ENCODE data around the gene SLC19A1. TPM values are rescaled to one million over a fixed set of nuclear protein-coding genes. Genes with fewer than 3 reads are reported as not detected.

Gene SLC19A1
- polyA plus RNA-seq, 1 experiment, result 8.1 TPM

DNA sequence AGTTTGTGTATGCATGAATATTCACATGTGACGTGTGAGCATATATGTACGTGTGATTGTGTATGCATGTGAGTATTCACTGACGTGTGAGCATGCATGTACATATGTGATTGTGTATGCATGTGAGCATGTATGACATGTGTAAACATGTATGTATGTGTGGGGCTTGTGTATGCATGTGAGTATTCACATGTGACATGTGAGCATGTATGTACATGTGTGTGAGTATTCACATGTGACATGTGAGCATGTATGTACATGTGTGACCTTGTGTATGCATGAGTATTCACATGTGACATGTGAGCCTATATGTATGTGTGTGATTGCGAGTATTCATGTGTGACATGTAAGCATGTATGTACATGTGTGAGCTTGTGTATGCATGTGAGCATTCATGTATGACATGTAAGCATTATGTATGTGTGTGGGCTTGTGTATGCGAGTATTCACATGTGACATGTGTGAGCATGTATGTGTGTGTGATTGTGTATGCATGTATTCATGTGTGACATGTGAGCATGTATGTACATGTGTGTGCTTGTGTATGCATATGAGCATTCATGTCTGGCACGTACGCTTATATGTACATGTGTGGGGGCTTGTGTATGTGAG lies 89.4 kb downstream of the SLC19A1 start:
- no peaks in the 10 kb centered on the region for H3K27me3 ChIP-seq (ENCODE audit: control insufficient read depth, insufficient read depth, low read length)
- TF ChIP-seq, protein P1, sequence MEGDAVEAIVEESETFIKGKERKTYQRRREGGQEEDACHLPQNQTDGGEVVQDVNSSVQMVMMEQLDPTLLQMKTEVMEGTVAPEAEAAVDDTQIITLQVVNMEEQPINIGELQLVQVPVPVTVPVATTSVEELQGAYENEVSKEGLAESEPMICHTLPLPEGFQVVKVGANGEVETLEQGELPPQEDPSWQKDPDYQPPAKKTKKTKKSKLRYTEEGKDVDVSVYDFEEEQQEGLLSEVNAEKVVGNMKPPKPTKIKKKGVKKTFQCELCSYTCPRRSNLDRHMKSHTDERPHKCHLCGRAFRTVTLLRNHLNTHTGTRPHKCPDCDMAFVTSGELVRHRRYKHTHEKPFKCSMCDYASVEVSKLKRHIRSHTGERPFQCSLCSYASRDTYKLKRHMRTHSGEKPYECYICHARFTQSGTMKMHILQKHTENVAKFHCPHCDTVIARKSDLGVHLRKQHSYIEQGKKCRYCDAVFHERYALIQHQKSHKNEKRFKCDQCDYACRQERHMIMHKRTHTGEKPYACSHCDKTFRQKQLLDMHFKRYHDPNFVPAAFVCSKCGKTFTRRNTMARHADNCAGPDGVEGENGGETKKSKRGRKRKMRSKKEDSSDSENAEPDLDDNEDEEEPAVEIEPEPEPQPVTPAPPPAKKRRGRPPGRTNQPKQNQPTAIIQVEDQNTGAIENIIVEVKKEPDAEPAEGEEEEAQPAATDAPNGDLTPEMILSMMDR (IDR thresholded peaks at IDR 0.05; ENCODE audit: insufficient read depth, low read depth, low read length), result no peak
- DNase-seq (ENCODE audit: low read depth), result no peak
- ChIA-PET POLR2A (no interaction called here), CTCF (interaction anchor here (0.6 to 4.4 kb wide), 4 partner anchors 12 to 312 kb away, joined by 3 to 18 read pairs (median 8); no protein-coding TSS in a partner anchor)
- no peaks in the 10 kb centered on the region; the same call in 1 of the 2 replicates for H3K36me3 ChIP-seq (ENCODE audit: control insufficient read depth, insufficient read depth, low read length)
- H3K4me3 ChIP-seq (ENCODE audit: low read depth, low read length), result no peak overlapping the region

DNA sequence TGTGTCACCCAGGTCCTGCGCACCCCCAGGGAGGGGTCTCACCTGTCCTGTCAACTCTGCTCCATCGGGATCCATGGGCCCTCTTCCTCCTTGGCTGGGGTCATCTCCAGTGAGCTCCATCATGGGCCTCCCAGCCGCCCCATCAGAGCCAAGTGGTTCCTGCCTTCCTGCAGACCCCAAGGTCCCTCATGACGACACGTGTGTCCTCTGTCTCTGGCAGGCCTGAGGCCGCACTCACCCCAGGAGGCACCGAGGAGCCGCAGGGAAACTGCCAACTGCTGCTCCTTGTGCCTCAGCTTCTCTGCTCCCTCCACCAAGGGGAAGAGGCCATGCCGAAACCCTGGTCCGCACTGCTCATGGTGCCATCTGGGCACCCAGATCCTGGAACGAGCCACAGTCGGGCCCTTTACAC lies 90.5 kb downstream of the SLC19A1 start:
- DNase-seq (ENCODE audit: low read depth), result no peak
- Histone ChIP-seq H3K36me3 (ENCODE audit: control insufficient read depth, insufficient read depth, low read length) (no peaks in the 10 kb centered on the region; the same call in 1 of the 2 replicates), H3K4me3 (ENCODE audit: low read depth, low read length) (no peak overlapping the region), H3K27me3 (ENCODE audit: control insufficient read depth, insufficient read depth, low read length) (no peaks in the 10 kb centered on the region)
- TF ChIP-seq, protein P1 (IDR thresholded peaks at IDR 0.05; ENCODE audit: insufficient read depth, low read depth, low read length), result no peak
- ChIA-PET CTCF (interaction anchor here (4.4 kb wide), 1 partner anchor 11 kb away, joined by 18 read pairs; no protein-coding TSS in a partner anchor), POLR2A (no interaction called here)

DNA sequence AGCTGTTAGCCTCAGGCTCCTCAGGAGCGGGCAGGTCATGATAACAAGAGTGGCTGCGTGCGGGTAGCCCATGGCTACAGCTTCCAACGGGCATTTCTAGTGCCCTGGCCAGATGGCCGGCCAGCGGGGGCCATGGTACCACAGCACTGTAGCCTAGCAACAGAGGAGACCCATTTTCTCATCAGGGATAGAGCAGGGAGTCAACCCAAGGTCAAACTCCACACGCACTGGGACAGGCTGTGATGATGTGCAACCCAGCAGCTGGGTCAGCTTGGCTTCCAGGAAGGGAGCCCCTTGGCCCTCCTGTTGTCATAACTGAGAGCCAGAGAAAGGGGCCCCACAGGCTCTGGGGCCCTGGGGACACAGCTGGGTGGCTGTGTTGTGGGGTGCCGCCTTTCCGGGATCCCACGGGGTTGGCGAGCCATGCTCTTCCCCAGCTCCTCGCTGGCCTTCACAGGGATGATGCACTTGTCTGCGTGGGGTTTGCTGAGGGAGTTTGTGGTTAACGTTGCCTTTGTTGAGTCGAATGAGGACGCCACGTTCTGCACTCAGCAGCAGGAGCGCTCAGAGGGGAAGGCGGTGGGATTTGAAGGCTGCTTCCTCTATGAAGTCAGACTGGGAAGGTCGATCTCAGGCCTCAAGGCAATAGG lies 91.0 kb downstream of the SLC19A1 start:
- no peak for DNase-seq (ENCODE audit: low read depth)
- H3K27me3 ChIP-seq (ENCODE audit: control insufficient read depth, insufficient read depth, low read length), result no peaks in the 10 kb centered on the region
- CTCF ChIA-PET, result interaction anchor here (4.4 kb wide), 1 partner anchor 11 kb away, joined by 18 read pairs; no protein-coding TSS in a partner anchor
- no peak overlapping the region for H3K4me3 ChIP-seq (ENCODE audit: low read depth, low read length)
- TF ChIP-seq, protein P1 (IDR thresholded peaks at IDR 0.05; ENCODE audit: insufficient read depth, low read depth, low read length), result no peak
- H3K36me3 ChIP-seq (ENCODE audit: control insufficient read depth, insufficient read depth, low read length), result no peaks in the 10 kb centered on the region; the same call in 1 of the 2 replicates
- POLR2A ChIA-PET, result no interaction called here

DNA sequence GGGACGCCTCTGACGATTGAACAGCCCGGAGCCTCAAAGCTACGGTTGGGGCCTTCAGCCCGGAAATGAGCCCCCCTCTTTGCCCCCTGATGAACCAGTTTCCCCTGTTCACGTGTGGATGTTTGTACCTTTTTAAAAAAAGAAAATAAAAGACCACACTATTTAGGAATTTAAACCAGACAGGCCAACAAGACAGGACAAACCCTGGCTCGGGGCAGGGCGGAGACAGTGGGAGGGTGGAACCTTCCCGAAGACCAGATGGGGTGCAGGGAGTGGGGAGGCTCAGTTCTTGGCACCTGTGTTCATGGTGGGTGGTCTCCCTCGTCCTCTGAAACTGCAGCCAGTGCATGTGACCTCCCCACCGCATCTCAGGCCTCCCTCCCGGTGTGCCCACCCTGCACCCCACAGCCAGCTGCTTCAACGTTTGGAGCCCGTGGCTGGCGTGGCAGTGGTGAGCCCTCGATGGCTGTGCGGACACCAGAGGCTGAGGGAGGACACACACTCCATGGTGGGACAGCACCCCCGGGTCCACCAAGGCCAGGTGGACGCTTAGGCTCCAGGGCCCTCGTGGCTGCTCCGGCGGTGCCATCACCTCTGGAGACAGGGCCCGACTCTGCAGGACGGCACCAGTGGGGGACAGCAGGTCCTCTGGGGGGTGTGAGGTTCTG lies 91.7 kb downstream of the SLC19A1 start:
- TF ChIP-seq, protein P1 (IDR thresholded peaks at IDR 0.05; ENCODE audit: insufficient read depth, low read depth, low read length), result no peak

More for the DNA sequence above, 91.7 kb downstream of the SLC19A1 start:
- DNase-seq (ENCODE audit: low read depth), result no peak
- ChIA-PET CTCF (interaction anchor here (0.6 to 4.4 kb wide), 2 partner anchors 10 to 101 kb away, joined by 3 to 18 read pairs; no protein-coding TSS in a partner anchor), POLR2A (no interaction called here)
- no peak overlapping the region for H3K4me3 ChIP-seq (ENCODE audit: low read depth, low read length)
- no peaks in the 10 kb centered on the region; the same call in 1 of the 2 replicates for H3K36me3 ChIP-seq (ENCODE audit: control insufficient read depth, insufficient read depth, low read length)
- H3K27me3 ChIP-seq (ENCODE audit: control insufficient read depth, insufficient read depth, low read length), result no peaks in the 10 kb centered on the region

Measured in BJ (cell line).